GM08714 (cell line): ENCODE measurements around the gene SLX4.

ENCODE experiments used
- H3K4me3 ChIP-seq: fragments of 200-500 bp; sonication (Bioruptor generic); 2 replicates; pipeline ENCODE4 v1.5.1; 2014; ENCODE audit warnings: mild to moderate bottlenecking, low read length, inconsistent platforms
- ZNF274 ChIP-seq: IDR thresholded peaks from 2 replicates; pipeline ENCODE4 v1.6.1; 2012; ENCODE audit warnings: mild to moderate bottlenecking, low read depth, low read length

SLX4 gene

DNA sequence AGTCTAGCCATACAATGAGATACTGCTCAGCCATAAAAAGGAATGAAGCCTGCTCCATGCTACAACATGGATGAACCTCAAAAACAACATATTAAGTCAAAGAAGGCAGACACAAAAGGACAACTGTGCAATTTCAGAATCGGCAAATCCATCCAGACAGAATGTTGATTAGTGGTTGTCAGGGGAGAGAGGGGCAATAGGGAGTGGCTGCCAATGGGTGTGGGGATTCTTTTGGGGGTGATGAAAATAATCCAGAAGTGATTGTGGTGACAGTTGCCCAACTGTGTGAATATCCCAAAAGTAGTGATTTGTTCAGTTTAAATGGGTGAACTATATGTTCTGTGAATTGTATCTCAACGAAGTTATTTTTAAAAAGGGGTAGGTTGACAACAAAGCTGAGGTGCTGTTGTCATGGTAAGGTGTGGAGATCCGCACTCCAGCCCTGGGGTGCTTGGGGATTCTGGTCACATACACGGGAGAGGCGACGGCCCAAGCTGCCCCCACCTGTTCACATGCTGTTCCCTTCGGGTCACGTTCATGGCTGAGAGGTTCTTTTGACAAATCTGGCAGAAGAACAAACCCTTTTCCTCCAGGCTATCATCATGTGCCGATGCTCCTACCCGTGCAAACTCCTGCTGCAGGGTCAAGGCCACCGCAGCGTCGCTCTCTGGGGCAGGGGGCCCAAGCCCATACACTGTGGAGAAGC is 9.6 kb downstream of the SLX4 start:
- H3K4me3 ChIP-seq: no peak overlapping the region
- no peak for TF ChIP-seq ZNF274

DNA sequence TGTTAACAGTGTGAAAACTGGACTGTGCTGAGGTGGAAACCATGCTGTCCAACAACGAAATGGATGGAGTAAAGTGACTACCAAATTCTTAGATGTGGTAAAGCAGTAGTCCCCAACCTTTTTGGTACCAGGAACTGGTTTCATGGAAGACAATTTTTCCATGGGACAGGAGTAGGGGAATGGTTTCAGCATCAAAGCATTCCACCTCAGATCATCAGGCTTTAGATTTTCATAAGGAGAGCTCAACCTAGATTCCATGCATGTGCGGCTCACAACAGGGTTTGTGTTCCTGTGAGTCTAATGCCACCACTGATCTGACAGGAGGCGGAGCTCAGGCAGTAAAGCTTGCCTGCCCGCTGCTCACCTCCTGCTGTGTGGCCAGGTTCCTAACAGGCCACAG is 11.5 kb downstream of the SLX4 start:
- no peak for TF ChIP-seq ZNF274
- H3K4me3 ChIP-seq: no peak overlapping the region

- no peak for TF ChIP-seq ZNF274
- H3K4me3 ChIP-seq: no peak overlapping the region
Observed at GRCh38 chr16:3599121-3599520, 12.3 kb downstream of the SLX4 start.

DNA sequence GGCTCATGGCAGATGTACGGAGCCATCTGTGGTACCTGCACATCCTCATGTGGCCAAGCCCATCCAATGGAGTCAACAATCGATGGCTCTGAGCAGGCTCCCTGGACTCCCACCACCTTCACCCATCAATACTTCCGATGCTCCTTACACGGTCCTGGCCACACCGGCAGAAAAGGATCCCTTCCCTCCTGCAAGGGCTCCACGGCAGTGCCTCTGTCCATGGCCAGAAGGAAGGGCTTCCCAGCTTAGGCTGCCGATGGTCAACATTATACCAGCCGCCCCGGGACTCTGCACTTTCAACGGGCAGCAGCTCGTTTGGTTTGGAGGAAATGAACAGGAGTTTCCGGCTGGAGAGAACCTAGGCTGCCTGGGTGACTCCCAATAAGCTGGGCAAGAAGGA is 13.2 kb downstream of the SLX4 start:
- TF ChIP-seq ZNF274: no peak
- no peak overlapping the region for H3K4me3 ChIP-seq

GRCh38 chr16:3597676-3598075 is 13.7 kb downstream of the SLX4 start:
- no peak for TF ChIP-seq ZNF274

DNA sequence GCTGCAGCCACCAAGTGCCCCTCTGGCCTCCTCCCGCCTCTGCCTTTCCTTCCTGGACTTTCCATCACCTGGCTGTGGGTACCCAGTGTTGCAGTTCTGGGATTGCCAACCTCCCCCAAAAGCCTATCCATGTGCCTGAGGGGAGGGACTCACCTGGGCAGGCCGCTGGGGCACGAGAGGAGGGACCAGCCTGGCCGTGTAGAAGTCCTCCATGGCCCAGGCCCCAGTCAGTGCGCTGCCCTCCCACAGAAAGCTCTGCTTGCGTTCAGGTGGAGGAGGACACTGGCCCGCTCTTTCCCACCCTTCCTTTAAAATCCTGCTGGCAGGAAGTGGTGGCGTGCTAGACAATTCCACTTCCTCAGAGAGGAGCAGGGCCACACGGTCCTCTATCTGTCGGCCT is 14.2 kb downstream of the SLX4 start:
- no peak for TF ChIP-seq ZNF274
- H3K4me3 ChIP-seq: no peak overlapping the region

More at GRCh38 chr16:3597676-3598075, 13.7 kb downstream of the SLX4 start:
- H3K4me3 ChIP-seq: no peak overlapping the region

DNA sequence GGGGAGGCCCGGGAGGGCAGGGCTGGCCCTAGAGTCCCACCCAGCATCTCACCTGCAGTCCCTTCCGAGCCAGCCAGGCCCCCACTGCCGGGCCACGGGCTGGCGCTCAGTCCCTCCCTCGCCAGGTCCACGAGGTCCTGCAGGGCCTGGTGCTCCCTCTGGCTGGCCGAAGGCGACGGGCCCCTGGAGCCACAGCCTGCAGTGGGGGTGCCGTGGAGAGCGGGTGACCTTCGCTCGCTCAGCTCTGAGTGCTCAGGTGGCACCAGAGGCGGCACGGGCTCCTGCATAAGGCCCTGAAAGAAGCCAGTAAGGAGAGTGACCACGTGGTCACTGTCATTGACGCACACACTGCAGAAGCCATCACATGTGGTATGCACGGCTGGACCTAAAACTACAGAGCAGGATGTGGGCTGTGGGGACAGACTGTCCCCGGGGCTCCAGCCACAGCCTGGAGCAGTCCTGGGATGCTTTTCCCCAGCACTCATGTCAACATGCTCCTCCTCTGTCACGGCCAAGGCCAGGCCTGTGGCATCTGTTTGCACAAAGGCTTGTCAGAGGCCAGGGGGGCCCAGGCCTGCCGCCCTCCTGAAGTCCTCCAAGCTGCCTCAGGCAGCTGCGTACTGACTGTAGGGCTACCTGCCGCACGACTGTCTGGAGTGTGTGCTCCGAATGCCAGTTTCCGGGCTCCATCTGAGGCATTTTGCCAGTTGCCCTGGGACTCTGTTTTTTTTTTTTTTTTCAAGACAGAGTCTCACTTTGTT is 15.1 kb downstream of the SLX4 start:
- TF ChIP-seq ZNF274: no peak
- no peak overlapping the region for H3K4me3 ChIP-seq

DNA sequence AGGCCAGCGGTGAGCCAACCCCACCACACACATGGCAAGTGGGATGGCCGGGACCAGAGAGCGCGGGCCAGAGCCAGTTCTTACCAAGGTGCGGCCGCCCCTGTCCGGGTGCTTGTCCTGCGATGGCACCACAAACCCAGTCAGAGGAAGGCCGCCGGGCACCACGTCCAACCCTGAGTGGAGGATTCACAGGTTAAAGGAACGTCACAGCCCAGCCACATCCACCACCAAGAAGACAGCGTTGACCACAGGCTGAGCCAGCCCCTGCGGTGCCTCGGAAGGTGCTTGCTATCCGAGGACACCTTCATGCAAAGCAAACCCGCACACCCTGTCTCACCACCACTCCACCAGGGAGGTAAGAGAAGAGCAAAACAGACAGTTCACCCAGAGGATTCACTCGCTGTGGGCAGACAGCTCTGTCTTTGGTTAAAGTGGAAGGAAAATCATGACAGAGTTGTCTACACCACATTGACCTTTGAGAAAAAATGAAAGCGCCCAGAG is 15.8 kb downstream of the SLX4 start:
- no peak for TF ChIP-seq ZNF274
- no peak overlapping the region for H3K4me3 ChIP-seq

- no peak overlapping the region for H3K4me3 ChIP-seq
- TF ChIP-seq ZNF274: no peak
Observed at GRCh38 chr16:3595110-3595486, 16.3 kb downstream of the SLX4 start.

- H3K4me3 ChIP-seq: no peak overlapping the region
- TF ChIP-seq ZNF274: no peak
Observed at GRCh38 chr16:3594316-3595109, 16.9 kb downstream of the SLX4 start.

- TF ChIP-seq ZNF274: no peak
- H3K4me3 ChIP-seq: no peak overlapping the region
Observed at GRCh38 chr16:3592559-3592958, 18.8 kb downstream of the SLX4 start.

GRCh38 chr16:3591991-3592390 is 19.4 kb downstream of the SLX4 start:
- no peak for TF ChIP-seq ZNF274
- no peak overlapping the region for H3K4me3 ChIP-seq

GRCh38 chr16:3591436-3591803 is 20.0 kb downstream of the SLX4 start:
- H3K4me3 ChIP-seq: no peak overlapping the region
- TF ChIP-seq ZNF274: no peak

DNA sequence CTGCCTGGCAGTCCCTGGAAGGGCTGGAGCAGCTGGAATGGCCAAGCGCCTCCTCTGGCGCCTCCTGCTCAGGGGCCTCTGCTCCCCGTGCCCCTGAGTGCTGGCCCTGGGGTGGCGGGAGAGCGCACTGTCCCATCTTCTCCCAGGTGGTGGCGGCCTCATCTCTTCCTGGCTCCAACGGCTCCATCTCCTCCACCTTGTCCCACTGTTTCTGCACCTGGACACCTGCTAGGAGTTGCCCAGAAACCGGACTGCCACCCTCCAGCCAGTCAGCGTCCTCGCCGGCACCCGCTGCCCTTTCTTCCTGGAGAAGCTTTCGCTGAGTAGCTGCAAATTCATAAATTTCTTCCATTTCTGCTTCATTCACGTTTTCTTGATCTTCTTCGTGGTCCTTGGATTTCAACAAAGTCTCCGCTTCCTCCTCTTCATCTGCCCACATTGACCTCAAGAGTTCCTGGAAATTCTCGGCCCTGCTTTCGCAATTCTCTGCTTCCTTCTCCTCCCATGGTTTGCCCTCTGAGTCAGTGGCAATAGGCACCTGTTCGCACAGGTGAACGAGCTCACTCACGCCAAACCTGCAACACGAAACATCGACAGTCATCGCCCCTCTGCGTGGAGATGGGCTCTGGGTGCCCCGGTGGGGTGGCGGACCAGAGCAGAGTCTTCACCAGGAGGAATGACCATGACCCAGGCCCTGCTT is 20.5 kb downstream of the SLX4 start:
- no peak overlapping the region for H3K4me3 ChIP-seq
- TF ChIP-seq ZNF274: no peak
